Measurements from ENCODE around the gene ATG14. TPM values are rescaled to one million over a fixed set of nuclear protein-coding genes. Genes with fewer than 3 reads are reported as not detected.

The ATG14 gene
- total and polyA plus RNA-seq, 2 of the 13 experiments (the other 11 are each of a cell fraction or from before 2014, with no cell fraction given) = 7.2 to 9.1 TPM

DNA sequence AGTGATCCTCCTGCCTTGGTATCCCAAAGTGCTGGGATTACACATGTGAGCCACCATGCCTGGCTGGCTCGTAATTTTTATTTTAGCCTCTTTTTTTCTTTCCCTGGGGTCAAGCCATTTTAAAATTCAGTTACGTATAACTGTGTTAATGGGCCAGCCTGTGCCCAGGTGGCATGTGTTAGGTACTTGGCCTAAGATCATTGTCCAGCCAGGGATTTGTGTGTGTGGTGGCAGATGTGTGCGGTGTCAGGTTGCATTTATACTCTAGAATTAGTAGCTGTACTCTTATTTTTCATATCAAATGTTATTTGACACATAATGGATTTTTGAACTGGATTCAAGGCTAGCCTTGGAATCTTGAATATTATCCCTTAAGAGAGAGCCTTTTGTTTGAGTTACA lies 71.1 kb downstream of the ATG14 start:
- TF ChIP-seq TCF7 (IDR thresholded peaks at IDR 0.05; ENCODE audit: low read depth) (no peak), NFKBIZ (CRISPR knock-in tag; IDR thresholded peaks at IDR 0.05) (no peak), ZSCAN25 (CRISPR knock-in tag; IDR thresholded peaks at IDR 0.05) (no peak), SPEN (CRISPR knock-in tag; IDR thresholded peaks at IDR 0.05; ENCODE audit: low read depth) (no peak), NRL (CRISPR knock-in tag; IDR thresholded peaks at IDR 0.05; ENCODE audit: borderline replicate concordance) (no peak), KAT8 (CRISPR knock-in tag; IDR thresholded peaks at IDR 0.05) (no peak)
- TF ChIP-seq, protein P1, sequence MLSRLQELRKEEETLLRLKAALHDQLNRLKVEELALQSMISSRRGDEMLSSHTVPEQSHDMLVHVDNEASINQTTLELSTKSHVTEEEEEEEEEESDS (CRISPR knock-in tag; IDR thresholded peaks at IDR 0.05; ENCODE audit: borderline replicate concordance) = no peak
- intact Hi-C loops (cut with micrococcal nuclease; ENCODE audit: unreplicated experiment) = no loop called here
- Histone ChIP-seq H3K9ac (ENCODE audit: insufficient read depth, low read depth, low read length) (no peak overlapping the region), H4K20me1 (ENCODE audit: insufficient read depth, low read length) (0 out of 2 replicates have a peak, but pooled peaks cover 4% of the 10 kb centered on the region), H3K27me3 (ENCODE audit: control insufficient read depth in 1 of 2, insufficient read depth in 2 of 2, low read length in 2 of 2) (no peaks in the 10 kb centered on the region), H3K36me3 (replicated peaks in 1 of 2; ENCODE audit: control insufficient read depth in 1 of 2, insufficient read depth in 2 of 2, low read length in 2 of 2) (peaks cover 0 to 2% of the 10 kb centered on the region in 2 experiments; a peak in 1 of 5 replicates), H3K4me3 (replicated peaks in 1 of 3; ENCODE audit: insufficient read depth in 1 of 3, low read depth in 2 of 3, low read length in 3 of 3) (no peak overlapping the region), H3K4me1 (ENCODE audit: insufficient read depth, low read length) (no peaks in the 10 kb centered on the region), H3K79me2 (ENCODE audit: insufficient read depth, low read length) (peaks cover 35% of the 10 kb centered on the region), H3K9me3 (ENCODE audit: low read length) (no peaks in the 10 kb centered on the region), H3K4me2 (ENCODE audit: low read depth, low read length) (no peak overlapping the region), H2AFZ (ENCODE audit: low read length) (no peak overlapping the region), H3K27ac (ENCODE audit: extremely low read length, insufficient read depth, low read length) (no peak overlapping the region)
- no peak for FAIRE-seq
- WGBS (ENCODE audit: low lambda C conversion rate) = 99% methylated on average over 3 of the region's 3 CpGs
- POLR2A ChIA-PET = no interaction called here
- ATAC-seq = no peak
- in situ Hi-C loops (cut with HindIII; ENCODE audit: extremely low pct_ligation_motif_present, low pct_unique_long_range_greater_than_20kb) = no loop called here
- CTCF ChIA-PET (ENCODE audit: low intra/inter-chr PET ratio, low total read pairs) = no interaction called here
- BruUV-seq (replicated peaks) = no TSS peak
- no peak for DNase-seq (ENCODE audit: low spot score)

- 0 out of 2 replicates have a peak, but pooled peaks cover 5% of the 10 kb centered on the region for H4K20me1 ChIP-seq (ENCODE audit: insufficient read depth, low read length)
- H3K9me3 ChIP-seq (ENCODE audit: low read length) = no peaks in the 10 kb centered on the region
- H2AFZ ChIP-seq (ENCODE audit: low read length) = no peak overlapping the region
- 50% methylated on average over 2 of the region's 2 CpGs for WGBS (ENCODE audit: low lambda C conversion rate)
- ATAC-seq (no peak), DNase-seq (ENCODE audit: low spot score) (no peak), FAIRE-seq (no peak)
- intact Hi-C loops (cut with micrococcal nuclease; ENCODE audit: unreplicated experiment) (no loop called here), in situ Hi-C loops (cut with HindIII; ENCODE audit: extremely low pct_ligation_motif_present, low pct_unique_long_range_greater_than_20kb) (no loop called here)
- peaks cover 33% of the 10 kb centered on the region for H3K79me2 ChIP-seq (ENCODE audit: insufficient read depth, low read length)
- ChIA-PET CTCF (ENCODE audit: low intra/inter-chr PET ratio, low total read pairs) (no interaction called here), POLR2A (no interaction called here)
- H3K4me2 ChIP-seq (ENCODE audit: low read depth, low read length) = no peak overlapping the region
- no peaks in the 10 kb centered on the region for H3K27me3 ChIP-seq (ENCODE audit: control insufficient read depth in 1 of 2, insufficient read depth in 2 of 2, low read length in 2 of 2)
- H3K9ac ChIP-seq (ENCODE audit: insufficient read depth, low read depth, low read length) = no peak overlapping the region
- no peak overlapping the region for H3K27ac ChIP-seq (ENCODE audit: extremely low read length, insufficient read depth, low read length)
- no peaks in the 10 kb centered on the region for H3K4me1 ChIP-seq (ENCODE audit: insufficient read depth, low read length)
- peaks cover 0 to 2% of the 10 kb centered on the region in 2 experiments; a peak in 1 of 5 replicates for H3K36me3 ChIP-seq (replicated peaks in 1 of 2; ENCODE audit: control insufficient read depth in 1 of 2, insufficient read depth in 2 of 2, low read length in 2 of 2)
- BruUV-seq (replicated peaks) = no TSS peak
- no peak overlapping the region for H3K4me3 ChIP-seq (replicated peaks in 1 of 3; ENCODE audit: insufficient read depth in 1 of 3, low read depth in 2 of 3, low read length in 3 of 3)
- TF ChIP-seq TBP (CRISPR knock-in tag; IDR thresholded peaks at IDR 0.05) (no peak), ZHX2 (IDR thresholded peaks at IDR 0.05; ENCODE audit: low read depth) (no peak), ZHX2 (CRISPR knock-in tag; IDR thresholded peaks at IDR 0.05; ENCODE audit: borderline replicate concordance) (no peak), ZNF761 (CRISPR knock-in tag; conservative IDR thresholded peaks at IDR 0.05) (no peak), EZH2 (conservative IDR thresholded peaks at IDR 0.05; ENCODE audit: low read depth, low read length) (no peak), ZNF350 (CRISPR knock-in tag; IDR thresholded peaks at IDR 0.05; ENCODE audit: borderline replicate concordance, low read depth) (no peak)
Measured at GRCh38 chr14:55339770-55340169, 71.9 kb downstream of the ATG14 start.

Measured in HepG2 (cell line).